ENCODE measurements around the gene IL6ST.

IL6ST gene

GRCh38 chr5:55919625-55920024 lies 75.1 kb downstream of the IL6ST start:
- H3K4me3 ChIP-seq (ENCODE audit: low read depth, low read length), result no peak overlapping the region
- DNase-seq (ENCODE audit: low read depth), result no peak
- TF ChIP-seq CTCF (IDR thresholded peaks at IDR 0.05; ENCODE audit: low read depth, low read length, missing control alignments), result no peak

- no peak overlapping the region for H3K4me3 ChIP-seq (ENCODE audit: low read depth, low read length)
- no peak for DNase-seq (ENCODE audit: low read depth)
- TF ChIP-seq CTCF (IDR thresholded peaks at IDR 0.05; ENCODE audit: low read depth, low read length, missing control alignments), result no peak
Observed at GRCh38 chr5:55918087-55919035, 76.4 kb downstream of the IL6ST start.

GRCh38 chr5:55917402-55918086 lies 77.2 kb downstream of the IL6ST start:
- no peak overlapping the region for H3K4me3 ChIP-seq (ENCODE audit: low read depth, low read length)
- TF ChIP-seq CTCF (IDR thresholded peaks at IDR 0.05; ENCODE audit: low read depth, low read length, missing control alignments), result no peak

GRCh38 chr5:55916986-55917385 lies 77.8 kb downstream of the IL6ST start:
- TF ChIP-seq CTCF (IDR thresholded peaks at IDR 0.05; ENCODE audit: low read depth, low read length, missing control alignments), result no peak
- no peak for DNase-seq (ENCODE audit: low read depth)
- no peak overlapping the region for H3K4me3 ChIP-seq (ENCODE audit: low read depth, low read length)

More at GRCh38 chr5:55917402-55918086, 77.2 kb downstream of the IL6ST start:
- no peak for DNase-seq (ENCODE audit: low read depth)

GRCh38 chr5:55915783-55916182 lies 79.0 kb downstream of the IL6ST start:
- no peak for TF ChIP-seq CTCF (IDR thresholded peaks at IDR 0.05; ENCODE audit: low read depth, low read length, missing control alignments)
- no peak overlapping the region for H3K4me3 ChIP-seq (ENCODE audit: low read depth, low read length)
- DNase-seq (ENCODE audit: low read depth), result no peak

GRCh38 chr5:55914971-55915370 lies 79.8 kb downstream of the IL6ST start:
- DNase-seq (ENCODE audit: low read depth), result no peak
- no peak overlapping the region for H3K4me3 ChIP-seq (ENCODE audit: low read depth, low read length)
- TF ChIP-seq CTCF (IDR thresholded peaks at IDR 0.05; ENCODE audit: low read depth, low read length, missing control alignments), result no peak

All from GM12864 (cell line).